HG03175 (cell line): ENCODE data around the gene MATR3.

Experiments
- ATAC-seq: cut with Tn5 transposase; IDR thresholded peaks from one replicate; pipeline ENCODE4 v1.9.1; 2021; ENCODE audit warnings: mild to moderate bottlenecking, moderate library complexity; ENCODE audit not compliant: unreplicated experiment

The MATR3 gene

GRCh38 chr5:139272471-139273321 lies 20.8 kb upstream of the MATR3 start:
- no peak for ATAC-seq

GRCh38 chr5:139273322-139273571 lies 20.3 kb upstream of the MATR3 start:
- ATAC-seq, result peak; percentile 11

GRCh38 chr5:139273572-139274289 lies 19.8 kb upstream of the MATR3 start:
- peak; percentile 90 for ATAC-seq

- no peak for ATAC-seq
Measured at GRCh38 chr5:139275536-139275935, 18.0 kb upstream of the MATR3 start.

- no peak for ATAC-seq
Measured at GRCh38 chr5:139275956-139276355, 17.6 kb upstream of the MATR3 start.

DNA sequence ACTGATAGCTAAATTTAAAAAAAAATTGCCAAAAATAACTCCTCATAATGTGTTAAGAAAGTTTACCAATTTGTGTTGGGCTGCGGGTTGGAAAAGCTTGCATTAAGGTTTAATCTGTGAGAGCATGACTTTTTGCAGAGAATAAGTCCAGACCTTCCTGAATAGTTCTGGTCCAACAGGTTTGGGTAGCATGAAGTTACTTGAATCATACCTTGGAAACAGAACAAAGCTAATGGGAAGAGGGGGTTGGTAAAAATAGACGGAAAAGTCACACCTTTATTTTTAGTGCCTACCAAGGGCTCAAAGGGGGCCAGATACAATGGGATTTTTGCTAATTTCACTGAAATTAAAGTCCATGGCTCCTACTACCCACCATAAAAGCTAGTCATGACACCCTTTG lies 17.1 kb upstream of the MATR3 start:
- ATAC-seq, result no peak

DNA sequence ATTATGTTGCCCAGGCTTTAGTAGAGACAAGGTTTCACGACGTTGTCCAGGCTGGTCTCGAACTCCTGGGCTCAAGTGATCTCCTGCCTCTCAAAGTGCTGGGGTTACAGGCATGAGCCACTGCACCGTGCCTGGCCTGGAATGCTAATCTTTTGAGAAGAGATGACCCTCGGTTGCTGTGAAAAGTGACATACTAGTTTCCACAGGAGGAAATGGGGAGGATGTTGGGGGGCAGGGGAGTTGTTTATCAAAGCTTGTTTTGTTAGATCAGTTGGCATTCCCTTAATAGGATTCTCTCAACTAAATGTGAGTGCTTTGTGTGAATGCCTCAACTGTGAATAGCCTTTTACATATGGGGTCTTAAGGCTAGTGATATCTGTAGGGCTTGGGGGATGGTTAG lies 16.4 kb upstream of the MATR3 start:
- ATAC-seq, result no peak

DNA sequence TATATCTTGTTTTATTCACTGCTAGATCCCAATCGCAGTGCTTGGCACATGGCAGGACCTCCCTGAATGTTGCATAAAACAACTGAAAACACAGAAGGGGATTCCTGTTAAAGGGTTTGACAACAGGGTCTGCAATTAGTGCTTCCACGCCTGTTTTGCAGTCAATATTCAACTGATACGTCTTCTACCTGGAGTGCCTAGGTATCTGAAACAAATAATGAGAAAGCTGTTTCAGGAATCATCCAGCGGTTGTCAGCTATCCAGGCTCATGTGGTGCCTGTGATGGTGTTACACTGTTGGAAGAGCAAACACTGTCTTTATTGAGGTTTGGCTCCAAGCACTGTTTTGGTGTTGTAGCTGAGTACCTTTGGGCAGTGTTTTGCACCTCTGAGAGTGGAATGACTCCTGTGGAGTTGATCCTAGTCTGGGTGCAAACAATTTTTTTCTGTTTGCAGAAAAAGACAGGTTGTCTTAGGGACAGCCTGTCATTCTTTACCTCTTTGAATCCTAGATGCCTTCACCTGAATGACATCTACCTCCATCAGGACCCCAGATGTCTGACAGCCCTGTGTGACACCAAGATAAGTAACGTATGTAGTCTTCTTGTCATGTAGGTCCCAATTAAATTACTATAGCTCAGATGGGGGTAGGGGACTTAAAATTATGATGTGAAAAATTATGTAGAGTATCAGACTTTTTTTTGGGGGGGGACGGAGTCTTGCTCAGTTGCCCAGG lies 14.8 kb upstream of the MATR3 start:
- ATAC-seq, result no peak

DNA sequence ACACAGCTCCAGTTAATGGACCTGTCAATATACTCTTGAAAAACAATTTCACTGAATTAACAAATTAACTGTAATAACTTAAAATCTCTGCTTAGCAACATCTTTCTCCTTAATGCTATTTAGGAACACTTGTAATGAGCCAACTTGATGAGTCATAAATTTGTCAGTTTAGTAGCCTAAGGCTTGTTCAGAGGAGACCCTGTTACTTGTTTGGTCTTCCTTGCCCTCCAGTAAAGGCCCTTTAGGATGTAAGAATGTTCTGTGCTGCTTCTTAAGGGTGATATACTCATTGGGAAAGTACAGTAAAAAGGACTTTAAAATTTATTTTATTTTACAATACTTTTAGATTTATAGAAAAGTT lies 11.4 kb upstream of the MATR3 start:
- ATAC-seq, result no peak

DNA sequence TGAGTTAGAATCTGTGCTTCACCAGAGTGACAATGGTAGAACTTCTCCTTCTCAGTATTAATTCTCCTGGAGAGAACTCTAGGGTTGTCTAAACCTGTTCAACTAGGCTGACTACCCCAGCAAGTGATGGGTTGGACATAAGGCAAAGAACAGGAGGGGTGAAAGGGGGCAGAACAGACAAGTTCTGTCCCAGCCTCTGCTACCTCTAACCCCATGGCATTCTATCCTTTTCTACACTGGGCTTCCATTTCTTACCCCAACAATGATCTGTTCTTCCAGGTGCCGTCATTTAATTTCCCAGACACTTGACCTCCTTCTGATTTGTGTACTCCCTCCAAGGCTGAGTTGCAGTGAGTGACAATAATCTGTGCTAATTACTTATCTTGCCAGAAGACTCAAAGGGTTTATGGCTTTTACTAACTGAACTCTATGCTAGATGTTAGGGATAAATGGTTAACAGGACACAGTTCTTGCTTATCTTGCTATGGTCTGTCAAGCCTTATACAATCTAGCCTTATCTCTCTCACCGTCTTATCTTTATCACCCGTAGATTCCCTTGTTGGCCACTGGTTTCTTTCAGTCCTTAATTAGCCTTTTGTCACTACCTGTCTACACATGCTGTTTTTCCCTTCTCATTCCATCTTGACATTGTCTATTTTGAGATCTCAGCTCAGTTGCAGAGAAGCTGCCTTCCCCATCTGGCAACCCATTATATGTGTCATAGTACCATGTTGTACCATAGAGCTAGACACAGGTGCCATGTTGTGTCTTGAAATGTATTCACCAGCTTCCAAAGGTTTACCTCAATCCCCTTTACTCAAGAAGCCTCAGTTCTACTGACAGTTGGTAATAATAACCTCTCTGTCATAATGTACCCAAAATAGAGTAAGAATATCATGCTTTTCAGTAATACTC lies 10.0 kb upstream of the MATR3 start:
- ATAC-seq, result no peak

DNA sequence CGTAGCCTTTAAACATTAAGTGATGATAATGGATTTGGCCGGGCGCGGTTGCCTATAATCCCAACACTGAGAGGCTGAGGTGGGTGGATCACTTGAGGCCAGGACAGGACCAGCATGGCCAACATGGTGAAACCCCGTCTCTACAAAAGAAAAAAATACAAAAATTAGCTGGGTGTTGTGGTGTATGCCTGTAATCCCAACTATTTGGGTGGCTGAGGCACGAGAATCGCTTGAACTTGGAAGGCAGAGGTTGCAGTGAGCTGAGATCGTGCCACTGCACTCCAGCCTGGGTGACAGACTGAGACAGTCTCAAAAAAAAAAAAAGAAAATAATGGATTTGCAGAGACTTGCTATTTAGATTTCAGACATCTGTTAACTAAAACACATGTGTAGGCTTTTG lies 9.2 kb upstream of the MATR3 start:
- ATAC-seq, result no peak

GRCh38 chr5:139285651-139286392 lies 7.7 kb upstream of the MATR3 start:
- ATAC-seq, result no peak

DNA sequence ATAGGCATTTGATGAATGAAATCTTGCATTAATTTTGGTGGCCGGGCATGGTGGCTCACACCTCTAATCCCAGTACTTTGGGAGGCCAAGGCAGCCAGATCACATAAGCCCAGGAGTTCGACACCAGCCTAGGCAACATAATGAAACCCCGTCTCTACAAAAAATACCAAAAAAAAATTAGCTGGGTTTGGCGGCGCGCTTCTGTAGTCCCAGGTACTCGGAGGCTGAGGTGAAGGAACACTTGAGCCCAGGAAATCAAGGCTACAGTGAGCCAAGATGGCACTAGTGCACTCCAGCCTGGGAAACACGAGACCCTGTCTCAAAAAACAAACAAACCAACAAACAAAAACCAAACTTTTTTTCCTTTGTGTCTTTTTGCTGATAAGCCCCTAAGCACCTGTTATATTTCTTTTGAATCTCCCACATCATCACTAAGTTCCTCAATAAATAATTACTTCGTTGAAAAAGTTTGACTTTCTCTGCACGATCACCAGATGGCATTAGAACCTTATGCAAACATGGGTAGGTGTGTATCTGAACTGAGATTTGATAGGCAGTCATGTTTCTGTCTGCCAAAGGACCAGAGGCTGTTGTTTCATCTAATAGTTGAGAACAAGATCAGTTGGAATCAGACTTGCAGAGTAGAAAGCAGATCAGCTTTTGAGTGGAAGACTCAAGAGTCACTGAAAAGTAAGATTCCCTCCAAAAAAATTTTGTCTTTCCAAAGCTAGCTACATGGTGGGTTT lies 5.5 kb upstream of the MATR3 start:
- no peak for ATAC-seq

DNA sequence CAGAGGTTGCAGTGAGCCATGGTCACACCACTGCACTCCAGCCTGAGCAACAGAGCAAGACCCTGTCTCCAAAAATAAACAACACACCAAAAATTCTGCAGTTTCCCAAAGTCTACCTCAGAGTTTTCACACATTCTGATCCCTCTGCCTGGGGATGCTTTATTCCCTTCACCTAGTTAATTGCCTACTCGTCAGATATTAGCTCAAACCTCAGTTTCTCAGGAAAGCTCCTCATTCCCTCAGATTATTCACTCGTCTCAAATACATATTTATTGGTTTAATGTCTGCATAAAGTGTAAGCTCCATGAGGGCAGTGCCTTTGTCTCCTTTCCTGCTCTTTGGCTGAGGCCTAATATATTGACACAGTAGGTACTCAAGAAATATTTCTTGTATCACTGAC lies 2.5 kb upstream of the MATR3 start:
- ATAC-seq, result no peak

GRCh38 chr5:139293202-139293506 lies 386 bp upstream of the MATR3 start:
- ATAC-seq, result peak; percentile 1

GRCh38 chr5:139294374-139295165 lies 1.0 kb downstream of the MATR3 start:
- ATAC-seq, result peak; percentile 27

DNA sequence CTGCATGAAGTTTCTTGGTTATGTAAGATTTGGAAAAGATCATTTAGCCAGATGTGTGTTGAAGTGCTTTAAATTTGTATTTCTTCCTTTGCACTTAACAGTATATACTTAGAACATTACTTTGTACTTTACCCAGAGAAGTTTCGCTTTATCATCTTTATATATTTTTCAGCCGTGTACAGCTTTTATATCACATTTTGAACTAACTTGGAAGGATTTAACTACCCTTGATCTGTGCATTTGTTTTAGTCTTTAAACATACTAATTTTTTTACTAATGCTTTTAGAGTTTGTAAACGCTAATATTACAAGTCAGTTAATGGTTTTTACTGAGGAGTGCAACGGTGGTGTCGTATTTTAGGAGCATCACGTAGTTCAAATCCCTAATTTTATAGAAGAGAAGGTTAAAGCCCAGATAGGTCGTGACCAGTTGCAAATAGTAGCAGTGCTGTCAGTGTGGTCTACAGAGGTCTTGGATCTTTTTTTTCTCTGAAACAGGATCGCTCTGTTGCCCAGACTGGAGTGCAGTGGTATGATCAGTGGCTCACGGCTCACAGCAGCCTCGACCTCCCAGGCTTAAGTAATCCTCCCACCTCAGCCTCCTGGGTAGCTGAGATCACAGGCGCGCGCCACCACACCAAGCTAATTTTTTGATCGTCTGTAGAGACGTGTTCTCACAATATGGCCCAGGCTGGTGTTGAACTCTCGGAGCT lies 2.0 kb downstream of the MATR3 start:
- no peak for ATAC-seq

- ATAC-seq, result no peak
Measured at GRCh38 chr5:139296198-139296597, 2.7 kb downstream of the MATR3 start.
